DOHH2 (cell line): ENCODE data around the gene DACH1.

Experiments used
- EZH2phosphoT487 ChIP-seq: fragments of 200-600 bp; sonication (generic); IDR thresholded peaks from 2 replicates; pipeline ENCODE4 v1.6.1; 2017; ENCODE audit warnings: borderline replicate concordance, mild to moderate bottlenecking, antibody characterized with exemption, low read length, moderate library complexity, mixed read lengths
- TF ChIP-seq, protein P1 (sequence below): fragments of 200-600 bp; sonication (generic); IDR thresholded peaks from one replicate; pipeline ENCODE4 v1.5.1; 2014; ENCODE audit warnings: antibody characterized with exemption, mild to moderate bottlenecking, low read depth, low read length; ENCODE audit not compliant: poor library complexity, severe bottlenecking

DNA sequence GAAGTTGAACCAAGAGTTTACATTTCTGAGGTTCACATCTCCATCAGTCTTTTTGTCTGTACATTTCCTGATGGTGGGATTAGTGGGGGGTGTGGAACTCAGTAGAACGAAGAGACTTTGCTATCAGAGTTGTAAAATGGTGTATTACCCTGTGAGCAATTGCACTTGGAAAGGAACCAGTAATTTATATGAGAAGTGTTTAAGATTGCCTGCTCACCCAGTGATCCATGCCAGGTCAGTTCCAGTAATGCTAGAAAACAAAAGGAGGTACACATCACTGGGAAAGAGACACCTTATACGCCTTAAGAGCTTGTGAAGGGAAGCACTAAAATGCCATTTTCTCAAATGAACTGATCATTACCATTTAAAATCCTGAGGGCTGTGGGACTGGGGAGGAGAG lies 7.5 kb upstream of the DACH1 start:
- TF ChIP-seq, protein P1, sequence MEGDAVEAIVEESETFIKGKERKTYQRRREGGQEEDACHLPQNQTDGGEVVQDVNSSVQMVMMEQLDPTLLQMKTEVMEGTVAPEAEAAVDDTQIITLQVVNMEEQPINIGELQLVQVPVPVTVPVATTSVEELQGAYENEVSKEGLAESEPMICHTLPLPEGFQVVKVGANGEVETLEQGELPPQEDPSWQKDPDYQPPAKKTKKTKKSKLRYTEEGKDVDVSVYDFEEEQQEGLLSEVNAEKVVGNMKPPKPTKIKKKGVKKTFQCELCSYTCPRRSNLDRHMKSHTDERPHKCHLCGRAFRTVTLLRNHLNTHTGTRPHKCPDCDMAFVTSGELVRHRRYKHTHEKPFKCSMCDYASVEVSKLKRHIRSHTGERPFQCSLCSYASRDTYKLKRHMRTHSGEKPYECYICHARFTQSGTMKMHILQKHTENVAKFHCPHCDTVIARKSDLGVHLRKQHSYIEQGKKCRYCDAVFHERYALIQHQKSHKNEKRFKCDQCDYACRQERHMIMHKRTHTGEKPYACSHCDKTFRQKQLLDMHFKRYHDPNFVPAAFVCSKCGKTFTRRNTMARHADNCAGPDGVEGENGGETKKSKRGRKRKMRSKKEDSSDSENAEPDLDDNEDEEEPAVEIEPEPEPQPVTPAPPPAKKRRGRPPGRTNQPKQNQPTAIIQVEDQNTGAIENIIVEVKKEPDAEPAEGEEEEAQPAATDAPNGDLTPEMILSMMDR, result no peak
- TF ChIP-seq EZH2phosphoT487, result no peak
